Left hindlimb (tissue), 1 donor: ENCODE results near the gene BLOC1S4.
"Not testable (repeated sequence)": the region's sequence is repeated elsewhere in the genome, so short reads cannot be mapped to it uniquely, and the experiment has no call there.

Experiments
- DNase-seq: peaks from one replicate; pipeline ENCODE4 v3.0.0-alpha.2; 2018

BLOC1S4 gene

GRCh38 chr4:6716018-6716911 is at the start of gene BLOC1S4:
BLOC1S4 (plus strand) TSS chr4:6716174; CDS start chr4:6716210, 36 bp downstream.
- peak; percentile 92 for DNase-seq

GRCh38 chr4:6668391-6668790 is 47.6 kb upstream of the BLOC1S4 start:
- no peak for DNase-seq

- no peak for DNase-seq
Measured at GRCh38 chr4:6671648-6672047, 44.3 kb upstream of the BLOC1S4 start.

- no peak for DNase-seq
Measured at GRCh38 chr4:6672131-6672530, 43.8 kb upstream of the BLOC1S4 start.

GRCh38 chr4:6672541-6673190 is 43.3 kb upstream of the BLOC1S4 start:
- not testable (repeated sequence) for DNase-seq

GRCh38 chr4:6673191-6673659 is 42.7 kb upstream of the BLOC1S4 start:
- not testable (repeated sequence) for DNase-seq

GRCh38 chr4:6673660-6674499 is 42.1 kb upstream of the BLOC1S4 start:
- DNase-seq: peak; percentile 94

- DNase-seq: no peak
Measured at GRCh38 chr4:6674500-6675149, 41.3 kb upstream of the BLOC1S4 start.

- no peak for DNase-seq
Measured at GRCh38 chr4:6676722-6677558, 39.0 kb upstream of the BLOC1S4 start.

GRCh38 chr4:6680372-6681034 is 35.5 kb upstream of the BLOC1S4 start:
- DNase-seq: no peak

- no peak for DNase-seq
Measured at GRCh38 chr4:6681191-6681590, 34.8 kb upstream of the BLOC1S4 start.

- no peak for DNase-seq
Measured at GRCh38 chr4:6682862-6683590, 32.9 kb upstream of the BLOC1S4 start.

- no peak for DNase-seq
Measured at GRCh38 chr4:6684656-6685055, 31.3 kb upstream of the BLOC1S4 start.

- no peak for DNase-seq
Measured at GRCh38 chr4:6686104-6686787, 29.7 kb upstream of the BLOC1S4 start.

- DNase-seq: no peak
Measured at GRCh38 chr4:6687947-6688878, 27.8 kb upstream of the BLOC1S4 start.

GRCh38 chr4:6688879-6689505 is 27.0 kb upstream of the BLOC1S4 start:
- DNase-seq: peak; percentile 70

- no peak for DNase-seq
Measured at GRCh38 chr4:6689506-6689960, 26.4 kb upstream of the BLOC1S4 start.

GRCh38 chr4:6692379-6692778 is 23.6 kb upstream of the BLOC1S4 start:
- no peak for DNase-seq
